Ishikawa (cell line): ENCODE data around the gene ARHGEF3.

ENCODE experiments used
- CEBPB ChIP-seq: IDR thresholded peaks from 2 replicates; pipeline ENCODE4 v1.6.1; 2012
- EGR1 ChIP-seq: IDR thresholded peaks from 2 replicates; pipeline ENCODE4 v1.6.1; 2012
- EP300 ChIP-seq: IDR thresholded peaks from 2 replicates; pipeline ENCODE4 v1.6.1; 2012; ENCODE audit warnings: borderline replicate concordance
- FOXM1 ChIP-seq: IDR thresholded peaks from 2 replicates; pipeline ENCODE4 v1.6.1; 2012; ENCODE audit warnings: low read depth, borderline replicate concordance
- MAX ChIP-seq: IDR thresholded peaks from 2 replicates; pipeline ENCODE4 v1.6.1; 2012
- RAD21 ChIP-seq: IDR thresholded peaks from 2 replicates; pipeline ENCODE4 v1.6.1; 2012; ENCODE audit warnings: low read depth
- TAF1 ChIP-seq: IDR thresholded peaks from 2 replicates; pipeline ENCODE4 v1.6.1; 2012; ENCODE audit warnings: low read depth, mild to moderate bottlenecking
- TCF12 ChIP-seq: IDR thresholded peaks from 2 replicates; pipeline ENCODE4 v1.6.1; 2012; ENCODE audit warnings: low read depth
- YY1 ChIP-seq: IDR thresholded peaks from 2 replicates; pipeline ENCODE4 v1.6.1; 2012; ENCODE audit warnings: low read depth

- TF ChIP-seq YY1 (no peak), TCF12 (no peak), TAF1 (no peak), MAX (no peak), FOXM1 (no peak), CEBPB (no peak), EGR1 (no peak), EP300 (no peak), RAD21 (no peak)
These were observed 42.8 kb upstream of the ARHGEF3 start for GRCh38 chr3:56844536-56844935.
